Measurements from ENCODE around the gene TRAPPC14.

DNA sequence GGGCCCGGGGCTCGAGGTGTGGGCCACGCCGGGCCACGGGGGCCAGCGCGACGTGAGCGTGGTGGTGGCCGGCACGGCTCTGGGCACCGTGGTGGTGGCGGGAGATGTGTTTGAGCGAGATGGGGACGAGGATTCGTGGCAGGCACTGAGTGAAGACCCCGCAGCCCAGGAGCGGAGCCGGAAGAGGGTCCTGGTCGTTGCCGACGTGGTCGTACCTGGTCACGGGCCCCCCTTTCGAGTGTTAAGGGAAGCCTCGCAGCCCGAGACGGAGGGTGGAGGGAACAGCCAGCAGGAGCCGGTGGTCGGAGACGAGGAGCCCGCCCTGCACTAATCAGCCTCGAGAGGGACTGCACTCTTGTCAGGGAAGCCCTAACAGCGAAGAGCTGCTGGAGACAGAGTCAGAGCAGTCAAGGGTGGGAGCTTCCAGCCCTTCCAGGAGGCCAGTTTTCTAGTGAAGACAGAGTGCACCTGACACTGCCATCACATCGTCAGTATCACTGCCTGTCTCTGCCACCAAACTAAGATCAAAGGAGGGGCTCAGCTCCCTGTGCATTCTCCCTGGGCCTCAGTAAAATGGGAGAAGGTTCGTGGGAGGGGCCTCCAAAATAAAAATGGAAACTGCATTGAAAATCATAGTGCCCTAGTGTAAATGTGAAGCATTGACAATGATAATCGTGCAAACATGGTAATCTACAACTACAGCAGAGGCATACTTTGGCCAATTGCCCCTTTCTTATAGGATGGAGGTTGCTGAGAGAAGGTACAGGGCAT is 30.5 kb downstream of the TRAPPC14 start:
- no peak for TF ChIP-seq POLR2A (IDR thresholded peaks at IDR 0.05; ENCODE audit: extremely low read depth, insufficient read length)
- TF ChIP-seq, protein P1, sequence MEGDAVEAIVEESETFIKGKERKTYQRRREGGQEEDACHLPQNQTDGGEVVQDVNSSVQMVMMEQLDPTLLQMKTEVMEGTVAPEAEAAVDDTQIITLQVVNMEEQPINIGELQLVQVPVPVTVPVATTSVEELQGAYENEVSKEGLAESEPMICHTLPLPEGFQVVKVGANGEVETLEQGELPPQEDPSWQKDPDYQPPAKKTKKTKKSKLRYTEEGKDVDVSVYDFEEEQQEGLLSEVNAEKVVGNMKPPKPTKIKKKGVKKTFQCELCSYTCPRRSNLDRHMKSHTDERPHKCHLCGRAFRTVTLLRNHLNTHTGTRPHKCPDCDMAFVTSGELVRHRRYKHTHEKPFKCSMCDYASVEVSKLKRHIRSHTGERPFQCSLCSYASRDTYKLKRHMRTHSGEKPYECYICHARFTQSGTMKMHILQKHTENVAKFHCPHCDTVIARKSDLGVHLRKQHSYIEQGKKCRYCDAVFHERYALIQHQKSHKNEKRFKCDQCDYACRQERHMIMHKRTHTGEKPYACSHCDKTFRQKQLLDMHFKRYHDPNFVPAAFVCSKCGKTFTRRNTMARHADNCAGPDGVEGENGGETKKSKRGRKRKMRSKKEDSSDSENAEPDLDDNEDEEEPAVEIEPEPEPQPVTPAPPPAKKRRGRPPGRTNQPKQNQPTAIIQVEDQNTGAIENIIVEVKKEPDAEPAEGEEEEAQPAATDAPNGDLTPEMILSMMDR (IDR thresholded peaks at IDR 0.05; ENCODE audit: low read depth, low read length), result no peak
